Endothelial cell (in vitro differentiated cells): Measurements from ENCODE around the gene CEMIP2. TPM values are rescaled to one million over a fixed set of nuclear protein-coding genes. Genes with fewer than 3 reads are reported as not detected.

Experiments
- DNase-seq: peaks from one replicate; pipeline ENCODE4 v3.0.0; 2021; ENCODE audit warnings: low spot score
- H3K27ac Mint-ChIP-seq: one replicate; pipeline ENCODE4 v1.8.0; 2021; ENCODE audit warnings: mixed read lengths, inconsistent platforms; ENCODE audit not compliant: unreplicated experiment
- H3K27me3 Mint-ChIP-seq: one replicate; pipeline ENCODE4 v1.8.0; 2021; ENCODE audit warnings: mild to moderate bottlenecking, moderate library complexity, mixed read lengths, inconsistent platforms; ENCODE audit not compliant: unreplicated experiment
- H3K36me3 Mint-ChIP-seq: one replicate; pipeline ENCODE4 v1.8.0; 2021; ENCODE audit warnings: mild to moderate bottlenecking, low read depth, mixed read lengths, inconsistent platforms; ENCODE audit not compliant: unreplicated experiment
- H3K4me1 Mint-ChIP-seq: one replicate; pipeline ENCODE4 v1.8.0; 2021; ENCODE audit warnings: mild to moderate bottlenecking, mixed read lengths, inconsistent platforms; ENCODE audit not compliant: unreplicated experiment
- H3K4me3 Mint-ChIP-seq: one replicate; pipeline ENCODE4 v1.8.0; 2021; ENCODE audit warnings: mild to moderate bottlenecking, mixed read lengths, inconsistent platforms; ENCODE audit not compliant: unreplicated experiment
- H3K9me3 Mint-ChIP-seq: one replicate; pipeline ENCODE4 v1.8.0; 2021; ENCODE audit warnings: mixed read lengths, inconsistent platforms; ENCODE audit not compliant: unreplicated experiment
- total RNA-seq: library from RNA; stranded (reverse); fragmentation: NEBNext Ultra II Directional; extraction: Animal tissue kit (Norgen Biotek cat#: 25700); gene quantifications from one replicate; pipeline ENCODE4 v1.2.1, GENCODE V29; 2021; ENCODE audit not compliant: unreplicated experiment
- TF ChIP-seq, protein P1 (sequence below): fragments of 200-600 bp; sonication (generic); IDR thresholded peaks from one replicate; pipeline ENCODE4 v1.5.0; 2021; ENCODE audit warnings: antibody characterized with exemption; ENCODE audit not compliant: unreplicated experiment

Gene CEMIP2
- total RNA-seq, 1 donor from 2014 or later, result 112 TPM

DNA sequence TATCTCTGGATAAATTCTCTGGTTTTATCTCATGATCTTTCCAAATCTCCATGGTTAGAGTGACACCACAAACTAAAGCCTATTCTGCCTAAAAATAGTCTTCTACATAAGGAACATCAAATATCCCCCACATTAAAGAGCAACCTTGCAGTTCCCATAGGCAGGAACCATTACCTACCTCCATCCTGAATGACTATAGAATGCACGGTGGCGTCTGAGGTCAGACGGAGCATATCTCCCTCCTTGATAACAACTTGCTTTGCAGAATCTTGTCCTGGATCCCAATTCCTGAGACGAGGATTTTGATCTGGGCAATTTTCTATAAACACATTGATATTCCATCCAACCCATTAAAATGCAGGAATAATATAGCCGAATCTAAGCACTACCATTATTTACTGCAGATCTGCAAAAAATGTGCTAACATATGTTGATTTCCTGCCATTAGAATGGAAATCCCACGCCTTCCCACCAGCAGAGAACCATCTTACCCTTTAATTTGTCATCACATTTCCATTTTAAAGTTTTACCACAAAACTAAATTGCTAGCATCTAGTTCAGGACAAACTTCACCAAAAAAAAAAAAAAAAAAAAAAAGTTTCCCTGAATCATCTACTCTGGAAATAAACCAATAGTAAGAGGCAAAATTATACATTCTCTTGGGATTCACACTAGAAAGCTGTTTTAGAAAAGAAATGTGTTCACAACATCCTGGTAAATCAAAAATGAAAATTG is 22.1 kb downstream of the CEMIP2 start:
- TF ChIP-seq, protein P1, sequence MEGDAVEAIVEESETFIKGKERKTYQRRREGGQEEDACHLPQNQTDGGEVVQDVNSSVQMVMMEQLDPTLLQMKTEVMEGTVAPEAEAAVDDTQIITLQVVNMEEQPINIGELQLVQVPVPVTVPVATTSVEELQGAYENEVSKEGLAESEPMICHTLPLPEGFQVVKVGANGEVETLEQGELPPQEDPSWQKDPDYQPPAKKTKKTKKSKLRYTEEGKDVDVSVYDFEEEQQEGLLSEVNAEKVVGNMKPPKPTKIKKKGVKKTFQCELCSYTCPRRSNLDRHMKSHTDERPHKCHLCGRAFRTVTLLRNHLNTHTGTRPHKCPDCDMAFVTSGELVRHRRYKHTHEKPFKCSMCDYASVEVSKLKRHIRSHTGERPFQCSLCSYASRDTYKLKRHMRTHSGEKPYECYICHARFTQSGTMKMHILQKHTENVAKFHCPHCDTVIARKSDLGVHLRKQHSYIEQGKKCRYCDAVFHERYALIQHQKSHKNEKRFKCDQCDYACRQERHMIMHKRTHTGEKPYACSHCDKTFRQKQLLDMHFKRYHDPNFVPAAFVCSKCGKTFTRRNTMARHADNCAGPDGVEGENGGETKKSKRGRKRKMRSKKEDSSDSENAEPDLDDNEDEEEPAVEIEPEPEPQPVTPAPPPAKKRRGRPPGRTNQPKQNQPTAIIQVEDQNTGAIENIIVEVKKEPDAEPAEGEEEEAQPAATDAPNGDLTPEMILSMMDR, result no peak
- Mint-ChIP-seq H3K27ac (no peak overlapping the region), H3K4me1 (no peaks in the 10 kb centered on the region), H3K27me3 (no peaks in the 10 kb centered on the region), H3K9me3 (no peaks in the 10 kb centered on the region), H3K4me3 (no peak overlapping the region), H3K36me3 (peaks cover 19% of the 10 kb centered on the region)
- DNase-seq, result no peak

DNA sequence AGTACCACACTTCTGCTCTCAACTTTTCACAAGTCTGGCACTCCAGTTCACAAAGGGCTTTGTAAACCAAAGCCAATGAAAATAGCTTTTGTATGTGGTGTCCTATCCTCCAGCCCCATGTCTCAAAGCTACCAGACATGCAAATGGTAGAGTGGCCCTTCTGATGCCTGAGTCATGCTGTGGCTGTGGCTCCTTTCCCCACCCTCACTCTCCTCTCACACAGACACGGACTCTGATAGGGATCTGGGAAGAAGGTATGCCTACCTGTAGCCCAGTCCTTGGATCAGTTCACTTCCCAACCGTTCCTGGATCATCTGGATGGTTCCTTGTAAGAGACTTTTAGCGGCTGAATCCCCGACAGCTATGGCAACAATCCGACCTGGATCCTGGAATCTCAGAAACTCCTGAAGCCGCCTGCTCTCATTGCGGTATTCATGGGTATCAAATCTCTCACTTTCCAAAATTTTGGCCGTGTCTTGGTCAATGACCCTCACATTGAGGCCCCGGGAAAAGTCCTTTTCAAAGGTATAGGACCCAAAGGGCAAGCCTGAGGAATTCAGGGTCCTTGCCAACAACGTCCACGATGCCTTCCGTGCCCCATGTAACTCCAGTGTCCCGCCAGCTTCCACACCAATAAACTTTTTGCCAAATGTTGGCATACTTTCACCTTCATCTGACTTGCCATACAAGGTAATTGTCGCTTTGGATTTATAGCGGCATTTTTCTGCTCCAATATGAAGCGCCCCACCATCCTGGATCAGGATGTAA is 23.4 kb downstream of the CEMIP2 start:
- no peaks in the 10 kb centered on the region for H3K27me3 Mint-ChIP-seq
- H3K4me3 Mint-ChIP-seq, result no peak overlapping the region
- H3K27ac Mint-ChIP-seq, result no peak overlapping the region
- no peaks in the 10 kb centered on the region for H3K4me1 Mint-ChIP-seq
- no peaks in the 10 kb centered on the region for H3K9me3 Mint-ChIP-seq
- DNase-seq, result no peak
- H3K36me3 Mint-ChIP-seq, result peaks cover 16% of the 10 kb centered on the region
- TF ChIP-seq, protein P1, result no peak

DNA sequence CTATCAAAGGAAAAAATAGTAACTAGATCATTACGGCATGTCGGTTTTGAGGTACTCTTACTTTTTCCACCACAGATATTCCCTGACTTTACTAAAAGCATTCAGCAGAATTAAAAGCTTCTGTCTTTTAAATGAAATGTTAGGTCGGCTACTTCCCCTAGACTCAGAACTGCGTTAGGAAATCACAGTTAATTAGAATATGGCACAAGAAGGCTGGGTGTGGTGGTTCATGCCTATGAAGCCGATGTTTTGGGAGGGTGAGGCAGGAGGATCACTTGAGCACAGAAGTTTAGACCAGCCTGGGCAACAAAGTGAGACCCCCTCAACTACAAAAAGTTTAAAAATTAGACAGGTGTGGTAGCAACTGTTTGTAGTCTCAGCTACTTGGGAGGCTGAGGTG is 24.4 kb downstream of the CEMIP2 start:
- H3K4me3 Mint-ChIP-seq, result no peak overlapping the region
- H3K9me3 Mint-ChIP-seq, result no peaks in the 10 kb centered on the region
- peaks cover 15% of the 10 kb centered on the region for H3K36me3 Mint-ChIP-seq
- H3K27me3 Mint-ChIP-seq, result no peaks in the 10 kb centered on the region
- H3K4me1 Mint-ChIP-seq, result no peaks in the 10 kb centered on the region
- no peak overlapping the region for H3K27ac Mint-ChIP-seq
- no peak for DNase-seq
- TF ChIP-seq, protein P1, result no peak

DNA sequence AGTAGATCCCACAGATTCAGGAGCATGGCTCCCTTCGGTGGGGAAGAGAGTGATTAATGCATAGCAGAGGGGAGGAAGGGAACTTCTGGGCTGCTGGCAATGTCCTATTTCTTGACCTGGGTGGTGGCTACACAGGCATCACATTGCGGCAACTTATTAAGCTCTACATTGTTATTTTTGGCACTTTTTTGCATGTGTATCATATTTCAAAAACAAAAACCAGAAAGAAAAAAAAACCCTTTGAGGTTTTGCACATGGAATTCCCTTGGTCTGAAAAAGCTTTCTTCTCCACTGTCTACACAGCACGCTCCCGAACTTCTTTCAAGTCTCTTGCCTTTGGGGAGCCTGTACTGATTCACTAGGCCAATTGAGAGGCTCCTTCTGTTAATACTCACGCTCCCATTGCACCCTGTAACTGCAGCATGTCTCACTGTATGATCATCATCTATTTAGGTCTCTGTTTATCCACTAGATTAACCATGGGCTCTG is 25.1 kb downstream of the CEMIP2 start:
- Mint-ChIP-seq H3K4me3 (no peak overlapping the region), H3K4me1 (no peaks in the 10 kb centered on the region), H3K9me3 (no peaks in the 10 kb centered on the region), H3K27ac (no peak overlapping the region), H3K36me3 (peaks cover 10% of the 10 kb centered on the region), H3K27me3 (no peaks in the 10 kb centered on the region)
- TF ChIP-seq, protein P1, result no peak
- no peak for DNase-seq

DNA sequence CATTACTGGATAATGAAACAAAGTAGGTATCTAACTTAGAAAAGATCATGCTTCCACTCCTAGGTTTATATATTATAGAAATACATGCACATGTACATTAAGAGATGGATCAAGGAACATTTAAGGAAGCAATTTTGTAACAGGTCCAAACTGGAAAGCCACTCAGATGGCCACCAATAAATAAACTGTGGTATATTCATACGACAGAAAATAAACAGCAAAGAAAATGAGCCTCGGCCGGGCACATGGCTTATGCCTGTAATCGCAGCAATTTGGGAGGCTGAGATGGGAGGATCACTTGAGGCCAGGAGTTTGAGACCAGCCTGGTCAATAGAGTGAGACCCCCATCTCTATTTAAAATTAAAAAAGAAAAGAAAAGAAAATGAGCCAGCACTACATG is 25.6 kb downstream of the CEMIP2 start:
- no peaks in the 10 kb centered on the region for H3K9me3 Mint-ChIP-seq
- TF ChIP-seq, protein P1, result no peak
- H3K36me3 Mint-ChIP-seq, result peaks cover 7% of the 10 kb centered on the region
- no peak for DNase-seq
- no peak overlapping the region for H3K27ac Mint-ChIP-seq
- H3K4me1 Mint-ChIP-seq, result no peaks in the 10 kb centered on the region
- no peaks in the 10 kb centered on the region for H3K27me3 Mint-ChIP-seq
- no peak overlapping the region for H3K4me3 Mint-ChIP-seq
